Body of pancreas (tissue), 4 donors: ENCODE data around the gene UTRN. TPM values are rescaled to one million over a fixed set of nuclear protein-coding genes. Genes with fewer than 3 reads are reported as not detected.

Experiments used
- ATAC-seq: fragments of 150-250 bp; one replicate; pipeline ENCODE4 v1.9.1; 2016
- DNase-seq, 4 donors: peaks; one replicate each; pipeline ENCODE4 v3.0.0-alpha.2; 2019
- H3K27ac ChIP-seq, 4 donors: fragments of 200-600 bp; sonication (generic); 1 replicate in 3 of 4; 2 replicates in 1 of 4; pipeline versions ENCODE4 v1.5.1 to v1.6.1; 2016 to 2019; ENCODE audit warnings: mild to moderate bottlenecking in 1 of 4, mixed read lengths in 1 of 4, moderate library complexity in 1 of 4
- H3K27me3 ChIP-seq, 2 donors: fragments of 200-600 bp; sonication (generic); one replicate each; pipeline ENCODE4 v1.6.0; 2016; ENCODE audit warnings: mild to moderate bottlenecking in 1 of 2
- H3K36me3 ChIP-seq, 2 donors: fragments of 200-600 bp; sonication (generic); replicated peaks in 1 of 2; 2 replicates each; pipeline ENCODE4 v1.5.1; 2016; ENCODE audit warnings: low read depth in 2 of 2; ENCODE audit not compliant: insufficient read depth in 1 of 2
- H3K4me1 ChIP-seq: fragments of 200-600 bp; sonication (generic); one replicate; pipeline ENCODE4 v1.6.0; 2016
- H3K4me3 ChIP-seq, 2 donors: fragments of 200-600 bp; sonication (generic); 1 replicate in 1 of 2; 2 replicates in 1 of 2; pipeline ENCODE4 v1.5.1; 2016 to 2019
- H3K9me3 ChIP-seq, 3 donors: fragments of 200-600 bp; sonication (generic); 1 replicate in 2 of 3; 2 replicates in 1 of 3; pipeline ENCODE4 v1.5.1; 2016
- POLR2A ChIP-seq, 3 donors: fragments of 450-650 bp; IDR thresholded peaks; one replicate each; pipeline ENCODE4 v1.6.1; 2016; ENCODE audit warnings: antibody characterized with exemption in 3 of 3, mild to moderate bottlenecking in 2 of 3
- WGBS, 2 donors: methylation state at CpG; one replicate each; pipeline ENCODE4 v1.1.5; 2017; 5-methylcytosine and 5-hydroxymethylcytosine counted together
- intact Hi-C: fragments of 100-400 bp; cut with DNase I; formaldehyde crosslinking; loops from one replicate; pipeline ENCODE4 v1.15.1; 2023
- total RNA-seq, 2 donors: library from RNA; depleted of rRNA; stranded (reverse); fragments of >200 nt; gene quantifications; one replicate each; pipeline ENCODE4 v1.1.0, GENCODE V29; 2016
- TF ChIP-seq, protein P1 (sequence below), 7 experiments: fragments of 450-650 bp in 4 of 7; fragments of 200-600 bp in 3 of 7; sonication (generic) in 3 of 7; IDR thresholded peaks; one replicate each; pipeline ENCODE4 v1.5.1; 2016 to 2019; ENCODE audit warnings: antibody characterized with exemption in 7 of 7

Gene UTRN
- total RNA-seq, 2 donors from 2014 or later, result 112 to 133 TPM

- 67 to 89% methylated on average over 2 of the region's 2 CpGs for WGBS, 2 donors
- intact Hi-C loops, result no loop called here
- TF ChIP-seq POLR2A (IDR thresholded peaks at IDR 0.05), result no peak
- TF ChIP-seq, protein P1, sequence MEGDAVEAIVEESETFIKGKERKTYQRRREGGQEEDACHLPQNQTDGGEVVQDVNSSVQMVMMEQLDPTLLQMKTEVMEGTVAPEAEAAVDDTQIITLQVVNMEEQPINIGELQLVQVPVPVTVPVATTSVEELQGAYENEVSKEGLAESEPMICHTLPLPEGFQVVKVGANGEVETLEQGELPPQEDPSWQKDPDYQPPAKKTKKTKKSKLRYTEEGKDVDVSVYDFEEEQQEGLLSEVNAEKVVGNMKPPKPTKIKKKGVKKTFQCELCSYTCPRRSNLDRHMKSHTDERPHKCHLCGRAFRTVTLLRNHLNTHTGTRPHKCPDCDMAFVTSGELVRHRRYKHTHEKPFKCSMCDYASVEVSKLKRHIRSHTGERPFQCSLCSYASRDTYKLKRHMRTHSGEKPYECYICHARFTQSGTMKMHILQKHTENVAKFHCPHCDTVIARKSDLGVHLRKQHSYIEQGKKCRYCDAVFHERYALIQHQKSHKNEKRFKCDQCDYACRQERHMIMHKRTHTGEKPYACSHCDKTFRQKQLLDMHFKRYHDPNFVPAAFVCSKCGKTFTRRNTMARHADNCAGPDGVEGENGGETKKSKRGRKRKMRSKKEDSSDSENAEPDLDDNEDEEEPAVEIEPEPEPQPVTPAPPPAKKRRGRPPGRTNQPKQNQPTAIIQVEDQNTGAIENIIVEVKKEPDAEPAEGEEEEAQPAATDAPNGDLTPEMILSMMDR (IDR thresholded peaks at IDR 0.05), result no peak
Observed at GRCh38 chr6:144279484-144280150, 5.5 kb upstream of the UTRN start.

GRCh38 chr6:144283646-144284477, 1.3 kb upstream of the UTRN start:
- intact Hi-C loops, result no loop called here
- Histone ChIP-seq H3K4me1 (peaks cover 22% of the 10 kb centered on the region), H3K27ac (peak overlapping the region; percentile 10 to 99 (median 92)), H3K27me3 (no peaks in the 10 kb centered on the region), H3K9me3 (no peaks in the 10 kb centered on the region), H3K4me3 (peak overlapping the region; percentile 33 to 76), H3K36me3 (no peaks in the 10 kb centered on the region)
- no peak for ATAC-seq
- WGBS, 2 donors, result 2 to 5% methylated on average over 13 of the region's 13 CpGs
- TF ChIP-seq POLR2A (IDR thresholded peaks at IDR 0.05), result no peak
- TF ChIP-seq, protein P1 (IDR thresholded peaks at IDR 0.05), result peak in 4 of 7 experiments; percentile 24 to 31 (median 27)
- no peak for DNase-seq

More at GRCh38 chr6:144279484-144280150, 5.5 kb upstream of the UTRN start:
- H3K4me3 ChIP-seq, result no peak overlapping the region
- H3K27ac ChIP-seq, result no peak overlapping the region
- no peaks in the 10 kb centered on the region for H3K27me3 ChIP-seq
- H3K4me1 ChIP-seq, result peaks cover 14% of the 10 kb centered on the region
- ATAC-seq, result no peak
- H3K36me3 ChIP-seq, result no peaks in the 10 kb centered on the region
- DNase-seq, result no peak
- no peaks in the 10 kb centered on the region for H3K9me3 ChIP-seq

DNA sequence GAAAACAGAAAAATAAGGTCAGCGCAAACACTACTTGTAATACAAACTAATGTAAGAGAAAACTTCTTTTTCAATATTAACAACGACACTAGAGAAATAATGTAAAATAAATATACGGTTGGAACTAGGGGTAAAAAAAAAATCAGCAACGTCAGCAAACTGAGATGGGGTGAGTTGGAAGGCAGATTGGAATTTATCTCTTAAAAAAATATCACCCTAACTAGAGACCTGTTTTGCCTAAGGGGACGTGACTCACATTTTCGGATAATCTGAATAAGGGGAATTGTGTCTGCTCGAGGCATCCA, 705 bp upstream of the UTRN start:
- Histone ChIP-seq H3K4me1 (peaks cover 22% of the 10 kb centered on the region), H3K36me3 (no peaks in the 10 kb centered on the region), H3K27me3 (no peaks in the 10 kb centered on the region), H3K27ac (peak overlapping the region; percentile 84 to 99 (median 92)), H3K4me3 (peak overlapping the region; percentile 33 to 76), H3K9me3 (no peaks in the 10 kb centered on the region)
- ATAC-seq (no peak), DNase-seq (no peak)
- 0 to 1% methylated on average over 7 of the region's 7 CpGs for WGBS, 2 donors
- intact Hi-C loops, result no loop called here
- TF ChIP-seq POLR2A (IDR thresholded peaks at IDR 0.05), result no peak
- TF ChIP-seq, protein P1 (IDR thresholded peaks at IDR 0.05), result no peak

GRCh38 chr6:144285548-144285797, 338 bp downstream of the UTRN start:
- Histone ChIP-seq H3K9me3 (no peaks in the 10 kb centered on the region), H3K4me3 (peak overlapping the region; percentile 33 to 76), H3K36me3 (peaks cover 0 to 2% of the 10 kb centered on the region in 2 donors), H3K4me1 (peaks cover 22% of the 10 kb centered on the region), H3K27me3 (no peaks in the 10 kb centered on the region), H3K27ac (peak overlapping the region; percentile 84 to 99 (median 92))
- intact Hi-C loops, result no loop called here
- TF ChIP-seq POLR2A (IDR thresholded peaks at IDR 0.05), result no peak
- TF ChIP-seq, protein P1 (IDR thresholded peaks at IDR 0.05), result peak in 1 of 7 experiments; percentile 3
- ATAC-seq, result no peak
- WGBS, 2 donors, result 0 to 1% methylated on average over 13 to 15 of the region's 15 CpGs
- no peak for DNase-seq
